Liver (tissue), 9 donors: ENCODE data around the gene PRPF40B. TPM values are rescaled to one million over a fixed set of nuclear protein-coding genes. Genes with fewer than 3 reads are reported as not detected.
A peak's percentile ranks its signal among the peaks of the same experiment; 100 is the strongest.

Experiments
- DNase-seq: peaks from one replicate; pipeline ENCODE4 v3.0.0-alpha.2; 2017; ENCODE audit warnings: low spot score
- H3K27ac ChIP-seq, 2 donors: one replicate each; pipeline ENCODE4 v1.7.0; 2013; ENCODE audit warnings: inconsistent platforms in 2 of 2, low read length in 2 of 2, control low read depth in 1 of 2, low read depth in 1 of 2, mild to moderate bottlenecking in 1 of 2
- H3K27me3 ChIP-seq, 4 donors: one replicate each; pipeline versions ENCODE4 v1.6.1 to v1.7.0; 2013; ENCODE audit warnings: low read length in 3 of 4, inconsistent platforms in 1 of 4, mild to moderate bottlenecking in 1 of 4, moderate library complexity in 1 of 4; ENCODE audit not compliant: control insufficient read depth in 4 of 4, insufficient read depth in 4 of 4
- H3K36me3 ChIP-seq, 4 donors: one replicate each; pipeline versions ENCODE4 v1.6.1 to v1.7.0; 2013; ENCODE audit warnings: low read length in 3 of 4, mild to moderate bottlenecking in 3 of 4, low read depth in 1 of 4, moderate library complexity in 1 of 4; ENCODE audit not compliant: control insufficient read depth in 4 of 4, insufficient read depth in 3 of 4
- H3K4me1 ChIP-seq, 4 donors: one replicate each; pipeline versions ENCODE4 v1.6.1 to v1.7.0; 2013; ENCODE audit warnings: low read length in 3 of 4, mild to moderate bottlenecking in 3 of 4, moderate library complexity in 1 of 4; ENCODE audit not compliant: control insufficient read depth in 4 of 4, insufficient read depth in 4 of 4
- H3K4me3 ChIP-seq, 3 donors: one replicate each; pipeline versions ENCODE4 v1.6.1 to v1.7.0; 2013; ENCODE audit warnings: low read length in 3 of 3, control low read depth in 1 of 3, low read depth in 1 of 3, mild to moderate bottlenecking in 1 of 3
- H3K9ac ChIP-seq, 2 donors: one replicate each; pipeline ENCODE4 v1.7.0; 2013; ENCODE audit warnings: low read length in 2 of 2, mild to moderate bottlenecking in 2 of 2, moderate library complexity in 2 of 2, control low read depth in 1 of 2, low read depth in 1 of 2
- H3K9me3 ChIP-seq, 4 donors: one replicate each; pipeline versions ENCODE4 v1.6.1 to v1.7.0; 2013; ENCODE audit warnings: low read length in 3 of 4; ENCODE audit not compliant: control insufficient read depth in 4 of 4
- EGR1 ChIP-seq, 2 donors: IDR thresholded peaks; 2 replicates each; pipeline ENCODE4 v1.6.1; 2016 to 2018; ENCODE audit warnings: antibody characterized with exemption in 2 of 2, low read depth in 2 of 2
- FOXA1 ChIP-seq: IDR thresholded peaks from 2 replicates; pipeline ENCODE4 v1.6.1; 2016; ENCODE audit warnings: antibody characterized with exemption
- FOXA2 ChIP-seq: IDR thresholded peaks from 2 replicates; pipeline ENCODE4 v1.6.1; 2016; ENCODE audit warnings: antibody characterized with exemption
- GABPA ChIP-seq, 2 donors: IDR thresholded peaks in 1 of 2; conservative IDR thresholded peaks in 1 of 2; 2 replicates each; pipeline ENCODE4 v1.6.1; 2016; ENCODE audit warnings: antibody characterized with exemption in 2 of 2, mild to moderate bottlenecking in 1 of 2, moderate library complexity in 1 of 2
- HNF4A ChIP-seq, 2 donors: conservative IDR thresholded peaks; 2 replicates each; pipeline ENCODE4 v1.6.1; 2016; ENCODE audit warnings: antibody characterized with exemption in 2 of 2, mild to moderate bottlenecking in 2 of 2
- HNF4G ChIP-seq: IDR thresholded peaks from 2 replicates; pipeline ENCODE4 v1.6.1; 2016; ENCODE audit warnings: antibody characterized with exemption
- NR2F2 ChIP-seq: IDR thresholded peaks from 2 replicates; pipeline ENCODE4 v1.6.1; 2016; ENCODE audit warnings: antibody characterized with exemption
- RAD21 ChIP-seq, 2 donors: IDR thresholded peaks; 2 replicates each; pipeline ENCODE4 v1.6.1; 2016; ENCODE audit warnings: antibody characterized with exemption in 2 of 2, mild to moderate bottlenecking in 2 of 2
- REST ChIP-seq: IDR thresholded peaks from 2 replicates; pipeline ENCODE4 v1.6.1; 2016; ENCODE audit warnings: antibody characterized with exemption, mild to moderate bottlenecking
- RXRA ChIP-seq, 2 donors: IDR thresholded peaks; 2 replicates each; pipeline ENCODE4 v1.6.1; 2017 to 2018; ENCODE audit warnings: antibody characterized with exemption in 2 of 2, mild to moderate bottlenecking in 1 of 2
- SP1 ChIP-seq: IDR thresholded peaks from 2 replicates; pipeline ENCODE4 v1.6.1; 2018; ENCODE audit warnings: antibody characterized with exemption, mild to moderate bottlenecking
- TAF1 ChIP-seq: conservative IDR thresholded peaks from 2 replicates; pipeline ENCODE4 v1.6.1; 2016; ENCODE audit warnings: antibody characterized with exemption, mild to moderate bottlenecking
- YY1 ChIP-seq: IDR thresholded peaks from 2 replicates; pipeline ENCODE4 v1.6.1; 2016; ENCODE audit warnings: antibody characterized with exemption, mild to moderate bottlenecking
- WGBS: extraction: QIAGEN DNeasy Blood & Tissue Kit; methylation state at CpG from one replicate; pipeline ENCODE4 v1.1.7; 2013; 5-methylcytosine and 5-hydroxymethylcytosine counted together
- polyA plus RNA-seq, 2 donors: library from polyadenylated mRNA; stranded (reverse) in 1 of 2; unstranded in 1 of 2; fragments of 200-250 nt in 1 of 2; fragments of >200 nt in 1 of 2; fragmentation: Nextera tagmentation in 1 of 2; extraction: Ambion mirVana in 1 of 2; gene quantifications; one replicate each; pipeline versions ENCODE4 v1.2.1 to v1.2.3, GENCODE V29; 2013 to 2015
- total RNA-seq, 2 donors: library from RNA; depleted of rRNA; stranded (reverse); fragments of >200 nt; gene quantifications; one replicate each; pipeline ENCODE4 v1.2.3, GENCODE V29; 2014
- TF ChIP-seq, protein P1 (sequence below): IDR thresholded peaks from 2 replicates; pipeline ENCODE4 v1.6.1; 2016; ENCODE audit warnings: antibody characterized with exemption
- TF ChIP-seq, protein P2 (sequence below): IDR thresholded peaks from 2 replicates; pipeline ENCODE4 v1.6.1; 2016; ENCODE audit warnings: antibody characterized with exemption
- TF ChIP-seq, protein P3 (sequence below): fragments of 150-350 bp; IDR thresholded peaks from 2 replicates; pipeline ENCODE4 v1.5.1; 2017; ENCODE audit warnings: improper control_type of control experiment, low read depth, low read length; ENCODE audit not compliant: missing input control
- TF ChIP-seq, protein P4 (sequence below): IDR thresholded peaks from 2 replicates; pipeline ENCODE4 v1.6.1; 2016; ENCODE audit warnings: antibody characterized with exemption
- donor health status: healthy.
- donor health status: healthy.
- donor health status: healthy.
- donor health status: healthy.
- donor health status: healthy.

Gene PRPF40B
- total and polyA plus RNA-seq, 4 donors, result 2.4 to 4.8 (median 3.9) TPM

DNA sequence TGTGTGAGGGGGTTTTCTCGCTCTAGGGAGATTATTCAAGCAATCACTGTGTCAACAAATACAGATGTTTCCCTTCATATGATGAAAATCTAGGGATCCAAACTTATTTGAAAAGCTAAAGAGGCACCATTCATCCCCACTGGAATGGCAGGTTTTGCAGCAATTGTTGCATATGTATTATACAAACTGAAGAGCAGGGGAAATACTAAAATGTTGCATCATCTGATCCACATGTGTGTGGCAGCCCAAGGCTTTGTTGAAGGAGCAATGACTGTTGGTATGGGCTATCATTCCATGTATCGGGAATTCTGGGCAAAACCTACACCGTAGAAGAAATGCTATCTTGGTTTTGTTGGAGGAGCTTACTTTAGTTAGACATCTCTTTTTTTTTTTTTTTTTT lies 4.1 kb upstream of the PRPF40B start:
- Histone ChIP-seq H3K36me3 (no peaks in the 10 kb centered on the region), H3K27ac (no peak overlapping the region), H3K9me3 (no peaks in the 10 kb centered on the region), H3K27me3 (no peaks in the 10 kb centered on the region), H3K9ac (no peak overlapping the region), H3K4me1 (peaks cover 0 to 13% (median 8%) of the 10 kb centered on the region in 4 donors), H3K4me3 (no peak overlapping the region)
- no peak for DNase-seq
- WGBS, result 96% methylated on average over 3 of the region's 3 CpGs
- no peak for TF ChIP-seq SP1
- no peak for TF ChIP-seq YY1
- TF ChIP-seq NR2F2, result no peak
- no peak for TF ChIP-seq RAD21 (IDR thresholded peaks at IDR 0.05)
- TF ChIP-seq, protein P1, sequence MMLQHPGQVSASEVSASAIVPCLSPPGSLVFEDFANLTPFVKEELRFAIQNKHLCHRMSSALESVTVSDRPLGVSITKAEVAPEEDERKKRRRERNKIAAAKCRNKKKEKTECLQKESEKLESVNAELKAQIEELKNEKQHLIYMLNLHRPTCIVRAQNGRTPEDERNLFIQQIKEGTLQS, result no peak
- no peak for TF ChIP-seq TAF1
- no peak for TF ChIP-seq HNF4G
- TF ChIP-seq, protein P2, sequence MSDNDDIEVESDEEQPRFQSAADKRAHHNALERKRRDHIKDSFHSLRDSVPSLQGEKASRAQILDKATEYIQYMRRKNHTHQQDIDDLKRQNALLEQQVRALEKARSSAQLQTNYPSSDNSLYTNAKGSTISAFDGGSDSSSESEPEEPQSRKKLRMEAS, result no peak

GRCh38 chr12:49621651-49622500 lies 1.5 kb upstream of the PRPF40B start:
- no peaks in the 10 kb centered on the region for H3K27me3 ChIP-seq
- H3K9me3 ChIP-seq, result no peaks in the 10 kb centered on the region
- H3K4me1 ChIP-seq, result peaks cover 0 to 13% (median 8%) of the 10 kb centered on the region in 4 donors
- WGBS, result 15% methylated on average over 33 of the region's 33 CpGs
- no peak for DNase-seq
- TF ChIP-seq HNF4A (conservative IDR thresholded peaks at IDR 0.05), result no peak
- TF ChIP-seq, protein P3, sequence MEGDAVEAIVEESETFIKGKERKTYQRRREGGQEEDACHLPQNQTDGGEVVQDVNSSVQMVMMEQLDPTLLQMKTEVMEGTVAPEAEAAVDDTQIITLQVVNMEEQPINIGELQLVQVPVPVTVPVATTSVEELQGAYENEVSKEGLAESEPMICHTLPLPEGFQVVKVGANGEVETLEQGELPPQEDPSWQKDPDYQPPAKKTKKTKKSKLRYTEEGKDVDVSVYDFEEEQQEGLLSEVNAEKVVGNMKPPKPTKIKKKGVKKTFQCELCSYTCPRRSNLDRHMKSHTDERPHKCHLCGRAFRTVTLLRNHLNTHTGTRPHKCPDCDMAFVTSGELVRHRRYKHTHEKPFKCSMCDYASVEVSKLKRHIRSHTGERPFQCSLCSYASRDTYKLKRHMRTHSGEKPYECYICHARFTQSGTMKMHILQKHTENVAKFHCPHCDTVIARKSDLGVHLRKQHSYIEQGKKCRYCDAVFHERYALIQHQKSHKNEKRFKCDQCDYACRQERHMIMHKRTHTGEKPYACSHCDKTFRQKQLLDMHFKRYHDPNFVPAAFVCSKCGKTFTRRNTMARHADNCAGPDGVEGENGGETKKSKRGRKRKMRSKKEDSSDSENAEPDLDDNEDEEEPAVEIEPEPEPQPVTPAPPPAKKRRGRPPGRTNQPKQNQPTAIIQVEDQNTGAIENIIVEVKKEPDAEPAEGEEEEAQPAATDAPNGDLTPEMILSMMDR, result no peak
- no peak for TF ChIP-seq RXRA (IDR thresholded peaks at IDR 0.05)
- TF ChIP-seq, protein P1, result no peak
- no peak for TF ChIP-seq HNF4G
- TF ChIP-seq YY1, result no peak
- no peak for TF ChIP-seq REST
- TF ChIP-seq TAF1, result no peak
- TF ChIP-seq, protein P4, sequence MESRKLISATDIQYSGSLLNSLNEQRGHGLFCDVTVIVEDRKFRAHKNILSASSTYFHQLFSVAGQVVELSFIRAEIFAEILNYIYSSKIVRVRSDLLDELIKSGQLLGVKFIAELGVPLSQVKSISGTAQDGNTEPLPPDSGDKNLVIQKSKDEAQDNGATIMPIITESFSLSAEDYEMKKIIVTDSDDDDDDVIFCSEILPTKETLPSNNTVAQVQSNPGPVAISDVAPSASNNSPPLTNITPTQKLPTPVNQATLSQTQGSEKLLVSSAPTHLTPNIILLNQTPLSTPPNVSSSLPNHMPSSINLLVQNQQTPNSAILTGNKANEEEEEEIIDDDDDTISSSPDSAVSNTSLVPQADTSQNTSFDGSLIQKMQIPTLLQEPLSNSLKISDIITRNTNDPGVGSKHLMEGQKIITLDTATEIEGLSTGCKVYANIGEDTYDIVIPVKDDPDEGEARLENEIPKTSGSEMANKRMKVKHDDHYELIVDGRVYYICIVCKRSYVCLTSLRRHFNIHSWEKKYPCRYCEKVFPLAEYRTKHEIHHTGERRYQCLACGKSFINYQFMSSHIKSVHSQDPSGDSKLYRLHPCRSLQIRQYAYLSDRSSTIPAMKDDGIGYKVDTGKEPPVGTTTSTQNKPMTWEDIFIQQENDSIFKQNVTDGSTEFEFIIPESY, result no peak
- TF ChIP-seq, protein P2, result no peak
- no peak for TF ChIP-seq EGR1 (IDR thresholded peaks at IDR 0.05; ENCODE audit: low read depth in 2 of 2)
- no peak for TF ChIP-seq GABPA (IDR thresholded peaks at IDR 0.05 in 1 of 2, conservative IDR thresholded peaks at IDR 0.05 in 1 of 2)
- no peak for TF ChIP-seq FOXA2
- TF ChIP-seq NR2F2, result no peak
- TF ChIP-seq RAD21 (IDR thresholded peaks at IDR 0.05), result no peak
- no peak for TF ChIP-seq FOXA1
- peak overlapping the region; percentile 84 to 85 for H3K27ac ChIP-seq
- H3K36me3 ChIP-seq, result no peaks in the 10 kb centered on the region
- peak overlapping the region; percentile 79 to 86 for H3K9ac ChIP-seq
- peak overlapping the region; percentile 55 to 82 (median 60) for H3K4me3 ChIP-seq
